ENCODE measurements around the gene EDNRA.
"Not testable (repeated sequence)": the region's sequence is repeated elsewhere in the genome, so short reads cannot be mapped to it uniquely, and the experiment has no call there.

EDNRA gene

DNA sequence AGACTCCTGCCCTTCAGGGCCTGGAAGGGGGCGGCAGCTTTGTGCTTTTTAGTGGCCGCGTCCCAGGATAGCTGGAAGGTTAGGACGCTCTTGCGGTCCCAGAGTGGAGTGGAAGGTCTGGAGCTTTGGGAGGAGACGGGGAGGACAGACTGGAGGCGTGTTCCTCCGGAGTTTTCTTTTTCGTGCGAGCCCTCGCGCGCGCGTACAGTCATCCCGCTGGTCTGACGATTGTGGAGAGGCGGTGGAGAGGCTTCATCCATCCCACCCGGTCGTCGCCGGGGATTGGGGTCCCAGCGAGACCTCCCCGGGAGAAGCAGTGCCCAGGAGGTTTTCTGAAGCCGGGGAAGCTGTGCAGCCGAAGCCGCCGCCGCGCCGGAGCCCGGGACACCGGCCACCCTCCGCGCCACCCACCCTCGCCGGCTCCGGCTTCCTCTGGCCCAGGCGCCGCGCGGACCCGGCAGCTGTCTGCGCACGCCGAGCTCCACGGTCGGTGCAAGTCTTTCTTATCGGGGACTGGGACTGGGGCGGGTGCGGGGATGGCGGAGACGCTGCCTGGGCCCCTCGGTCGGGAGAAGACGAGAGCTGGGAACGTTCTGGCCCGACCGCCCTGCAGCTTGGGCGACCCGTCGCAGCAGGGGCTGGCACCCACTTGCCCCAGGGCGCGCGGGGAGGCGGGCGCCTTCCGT, at the start of gene EDNRA:
Gene EDNRA (plus strand): TSS at position 207 of the 686 bp plus-strand sequence. CDS start 4,585 bp downstream, outside the sequence.
- no peak for DNase-seq (ENCODE audit: low read depth in 2 of 2)

DNA sequence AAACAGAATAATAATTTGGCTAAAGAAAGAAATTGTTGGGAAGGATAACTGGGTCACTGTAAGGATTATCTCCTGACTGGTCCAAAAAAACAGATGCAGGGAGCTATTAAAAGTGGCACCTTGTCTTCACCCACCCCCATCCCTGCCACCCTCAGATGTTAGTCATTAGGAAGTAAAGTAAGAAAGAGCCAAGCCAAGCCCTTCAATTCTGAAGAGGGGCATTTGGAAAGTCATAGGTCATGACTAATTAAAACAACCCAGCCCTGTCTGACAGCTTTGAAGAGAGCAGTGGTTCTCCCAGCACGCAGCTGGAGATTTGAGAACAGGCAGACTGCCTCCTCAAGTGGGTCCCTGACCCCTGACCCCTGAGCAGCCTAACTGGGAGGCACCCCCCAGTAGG, 46.5 kb upstream of the EDNRA start:
- DNase-seq (ENCODE audit: low read depth in 2 of 2), result not testable (repeated sequence)

DNA sequence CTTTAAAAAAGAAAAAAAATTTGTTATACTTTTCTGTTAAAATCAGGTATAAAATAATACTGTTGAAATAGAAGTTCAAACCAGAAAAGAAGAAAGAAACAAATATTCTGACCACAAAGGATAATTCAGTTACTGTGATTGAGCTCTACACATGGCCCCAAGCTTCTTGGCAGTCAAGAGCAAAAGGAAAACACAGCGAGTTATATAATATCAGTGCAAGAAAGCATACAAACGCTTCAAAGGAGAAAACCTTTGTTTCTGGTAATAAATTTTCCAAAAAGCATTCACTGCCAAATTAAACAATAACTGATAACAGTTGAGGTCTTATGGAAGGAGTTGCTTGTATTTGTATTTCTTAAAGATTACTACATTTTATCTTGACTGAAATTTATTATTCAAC, 40.5 kb upstream of the EDNRA start:
- DNase-seq (ENCODE audit: low read depth in 2 of 2), result no peak

DNA sequence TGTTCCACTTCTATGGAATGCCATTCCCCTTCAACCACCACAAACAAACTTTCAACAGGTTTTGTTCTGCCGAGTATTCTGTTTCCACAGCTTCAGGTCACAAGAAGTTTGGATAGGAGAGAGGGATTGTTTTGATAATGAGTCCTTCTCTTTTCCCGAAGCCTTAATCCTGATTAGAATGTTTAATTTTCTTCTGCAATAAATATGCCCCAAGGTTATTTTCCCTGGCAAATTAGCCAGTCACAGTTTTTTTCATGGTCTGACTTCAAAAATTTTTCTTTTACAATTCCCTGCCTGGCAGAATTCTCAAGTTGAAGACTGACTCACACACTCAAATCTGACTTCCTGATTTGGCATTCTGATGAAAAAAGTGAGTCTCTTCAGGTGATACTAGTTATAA, 33.1 kb upstream of the EDNRA start:
- DNase-seq (ENCODE audit: low read depth in 2 of 2), result no peak

DNA sequence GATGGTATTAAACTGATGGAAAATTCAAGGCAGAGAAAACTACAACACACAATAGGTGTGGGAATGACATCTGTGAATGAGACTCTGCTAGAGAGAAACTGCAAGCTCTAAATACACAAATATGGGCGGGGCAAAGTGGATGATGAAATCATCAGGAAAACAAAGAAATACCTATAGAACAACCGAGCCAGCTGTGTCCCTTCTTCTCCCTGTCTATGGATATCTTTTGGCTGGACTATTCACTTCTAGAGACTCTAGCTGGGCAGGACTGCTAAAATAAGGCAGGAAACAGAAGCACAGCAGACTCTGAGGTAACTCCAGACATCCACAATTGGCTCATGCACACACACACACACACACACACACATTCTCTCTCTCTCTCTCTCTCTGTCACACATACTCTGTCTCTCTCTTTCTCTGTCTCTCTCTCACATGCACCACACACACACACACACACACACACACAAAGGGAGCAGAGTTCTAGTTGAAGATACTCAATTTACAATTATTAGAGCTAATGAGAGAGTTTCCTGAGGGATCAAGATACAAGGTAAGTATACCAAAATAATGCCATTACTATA, 27.2 kb upstream of the EDNRA start:
- DNase-seq (ENCODE audit: low read depth in 2 of 2), result no peak

DNA sequence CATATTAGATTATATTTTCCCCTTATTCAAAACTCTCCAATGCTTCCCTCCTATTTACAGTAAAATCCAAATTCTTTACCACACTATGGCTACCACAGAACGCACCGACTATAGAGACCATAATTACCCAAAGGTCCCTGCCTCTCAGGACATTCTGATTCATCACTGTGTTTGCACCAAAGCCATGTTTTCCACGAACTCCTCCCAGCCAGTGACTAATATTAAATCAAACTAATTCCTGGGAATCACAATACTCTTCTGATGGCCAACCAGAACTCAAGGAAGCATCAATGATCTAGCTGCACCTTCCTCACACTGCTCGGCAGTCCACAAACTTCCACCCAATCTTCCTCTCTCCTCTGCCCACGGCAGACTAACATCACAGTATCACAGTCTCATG, 24.2 kb upstream of the EDNRA start:
- DNase-seq (ENCODE audit: low read depth in 2 of 2), result no peak

DNA sequence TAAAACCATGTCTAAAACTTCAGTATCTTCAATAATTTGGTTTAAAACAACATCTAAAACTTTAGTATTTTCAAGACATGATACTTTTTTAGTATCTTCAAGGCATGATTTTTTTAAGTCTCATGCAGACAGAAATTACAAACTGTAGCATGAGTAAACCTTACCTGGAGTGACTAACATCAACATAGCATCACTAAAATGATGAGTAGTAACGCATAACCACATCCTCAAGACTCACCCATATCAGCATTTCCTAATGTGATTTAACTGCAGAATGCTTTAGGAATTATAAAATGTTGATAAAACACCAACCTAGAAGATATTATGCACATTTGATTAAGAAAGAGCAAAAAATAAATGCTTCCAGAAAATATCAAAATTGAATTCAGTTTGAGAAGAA, 19.7 kb upstream of the EDNRA start:
- no peak for DNase-seq (ENCODE audit: low read depth in 2 of 2)

DNA sequence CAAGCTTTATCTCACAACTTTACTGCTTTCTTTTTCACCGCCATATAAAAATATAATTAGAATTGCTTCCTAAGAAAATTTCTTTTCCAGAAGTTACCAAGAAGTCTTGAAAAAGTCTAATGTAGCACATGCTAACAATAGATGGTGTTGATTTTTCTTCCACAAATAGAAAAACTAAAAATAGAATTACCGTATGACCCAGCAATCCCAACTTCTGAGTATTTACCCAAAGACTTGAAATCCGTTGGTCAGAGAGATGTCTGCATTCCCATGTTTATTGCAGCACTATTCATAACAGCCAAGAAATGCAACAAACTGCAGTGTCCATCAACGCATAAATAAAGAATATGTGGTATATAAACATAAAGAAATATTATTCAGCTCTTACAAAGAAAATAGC, 17.8 kb upstream of the EDNRA start:
- no peak for DNase-seq (ENCODE audit: low read depth in 2 of 2)

DNA sequence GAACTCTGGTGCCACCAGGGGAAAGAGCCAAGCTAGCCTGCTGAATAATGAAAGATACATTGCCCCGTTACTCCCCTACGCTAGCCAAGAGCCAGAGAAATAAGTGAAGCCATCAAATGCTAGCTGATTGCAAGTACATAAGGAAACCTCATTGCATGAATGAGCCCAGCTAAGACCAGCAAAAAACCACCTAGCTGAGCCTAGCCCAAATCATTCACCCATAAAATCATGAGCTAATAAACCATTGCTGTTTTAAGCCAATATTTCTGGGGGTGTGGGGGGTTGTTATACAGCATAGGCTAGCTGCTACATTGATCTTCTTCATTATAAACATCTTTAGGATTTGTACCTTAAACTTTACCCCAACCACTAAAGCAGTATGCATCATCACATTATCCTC, 15.4 kb upstream of the EDNRA start:
- no peak for DNase-seq (ENCODE audit: low read depth in 2 of 2)

DNA sequence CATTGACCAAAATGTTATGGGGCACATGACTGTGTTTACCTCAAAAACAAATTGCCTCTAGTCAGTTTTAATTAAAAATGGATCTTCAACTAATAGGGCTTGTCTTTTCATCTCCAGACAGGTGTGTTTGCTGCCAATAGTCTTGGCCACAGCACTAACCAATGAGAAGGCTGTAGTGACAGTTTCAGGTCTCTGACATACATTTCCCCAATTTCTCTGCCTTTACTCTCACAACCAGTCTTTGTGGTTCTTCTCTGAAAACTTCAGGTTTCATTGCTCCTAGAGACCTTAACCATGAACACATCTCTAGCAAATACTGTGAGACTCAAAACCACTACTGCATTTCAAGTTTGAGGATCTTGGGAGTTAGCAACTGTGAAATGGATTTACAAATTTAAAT, 3.5 kb upstream of the EDNRA start:
- no peak for DNase-seq (ENCODE audit: low read depth in 2 of 2)

DNA sequence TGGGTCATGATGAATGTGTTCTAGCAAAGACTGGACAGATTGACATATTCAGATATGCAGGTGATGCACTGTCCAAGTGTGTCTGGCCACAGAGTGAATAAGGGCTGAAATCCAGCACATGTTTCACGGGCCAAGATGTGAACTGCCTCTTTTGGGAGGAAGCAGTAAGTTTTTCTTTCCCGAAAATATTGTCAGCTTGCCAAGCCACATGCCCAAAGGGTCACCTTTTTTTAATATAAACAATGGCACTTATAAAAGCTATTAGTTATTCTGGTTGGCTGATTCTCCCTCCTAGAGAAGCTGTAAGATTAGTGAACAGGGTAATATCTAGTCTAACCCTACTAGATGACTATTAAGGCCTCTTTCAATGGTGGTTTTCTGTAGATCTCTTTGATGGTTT, 1.5 kb upstream of the EDNRA start:
- DNase-seq (ENCODE audit: low read depth in 2 of 2), result no peak

DNA sequence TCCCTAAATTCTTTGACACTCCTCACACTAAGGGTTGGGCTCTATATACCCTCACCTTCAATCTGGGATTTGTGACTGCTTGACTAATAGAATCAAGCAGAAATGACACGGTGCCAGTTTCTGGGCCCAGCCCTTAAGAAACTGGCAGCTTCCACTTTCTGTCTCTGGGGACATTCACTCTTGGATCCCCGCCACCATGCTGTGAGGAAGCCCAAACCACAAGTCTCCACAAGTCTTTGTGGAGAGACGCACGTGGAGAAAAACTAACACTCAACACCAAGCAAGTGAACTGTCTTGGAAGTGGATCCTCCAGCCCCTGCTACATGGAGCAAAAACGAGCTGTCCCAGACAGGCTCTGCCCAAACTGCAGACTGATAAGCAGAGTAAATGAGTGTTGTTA, 1.1 kb upstream of the EDNRA start:
- DNase-seq (ENCODE audit: low read depth in 2 of 2), result no peak

DNA sequence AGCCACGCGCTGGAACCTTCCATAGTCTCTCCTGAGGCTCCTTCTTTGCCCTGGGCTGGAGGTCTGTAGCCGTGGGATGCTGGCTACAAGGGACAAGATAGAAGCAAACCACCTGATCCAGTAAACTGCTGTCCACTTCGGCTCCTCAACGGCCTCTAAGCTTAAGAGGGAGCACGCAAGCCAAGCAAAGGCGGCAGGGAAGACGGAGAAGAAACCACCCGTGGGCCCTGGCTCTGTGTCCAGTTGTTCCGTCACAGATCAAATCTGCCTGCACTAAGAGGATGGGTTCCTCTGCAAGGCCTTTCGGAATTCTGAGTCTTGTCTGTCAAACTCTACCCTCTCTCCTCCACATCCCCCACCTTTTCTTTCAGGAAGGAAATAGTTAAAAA, 401 bp upstream of the EDNRA start:
- DNase-seq (ENCODE audit: low read depth in 2 of 2), result no peak

DNA sequence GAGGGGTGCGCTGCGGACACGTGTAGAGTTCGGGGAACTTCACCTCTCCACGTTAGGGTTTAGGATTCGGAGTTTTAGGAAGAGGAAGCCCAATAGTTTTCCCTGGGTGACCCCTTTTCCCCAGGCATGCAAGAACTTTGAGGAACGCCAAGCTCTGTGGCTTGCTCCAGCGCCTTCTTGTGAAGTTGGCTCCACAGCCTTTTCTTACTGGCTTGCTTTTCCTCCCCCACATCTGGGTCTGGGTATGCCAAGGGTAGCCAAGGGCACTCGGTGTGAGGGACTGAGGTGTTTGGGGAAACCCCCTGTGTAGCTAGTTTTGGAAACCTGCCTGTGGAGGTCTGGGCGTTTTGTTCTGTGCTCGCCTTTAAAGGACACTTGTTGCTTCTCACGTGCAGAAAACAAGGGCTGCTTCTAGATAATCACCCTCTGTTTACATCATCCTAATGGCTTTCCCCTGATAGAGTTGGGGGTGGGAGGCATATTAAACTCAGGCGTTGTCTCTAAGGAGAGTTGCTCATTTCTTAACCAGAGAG, 746 bp downstream of the EDNRA start:
- DNase-seq (ENCODE audit: low read depth in 2 of 2), result no peak

DNA sequence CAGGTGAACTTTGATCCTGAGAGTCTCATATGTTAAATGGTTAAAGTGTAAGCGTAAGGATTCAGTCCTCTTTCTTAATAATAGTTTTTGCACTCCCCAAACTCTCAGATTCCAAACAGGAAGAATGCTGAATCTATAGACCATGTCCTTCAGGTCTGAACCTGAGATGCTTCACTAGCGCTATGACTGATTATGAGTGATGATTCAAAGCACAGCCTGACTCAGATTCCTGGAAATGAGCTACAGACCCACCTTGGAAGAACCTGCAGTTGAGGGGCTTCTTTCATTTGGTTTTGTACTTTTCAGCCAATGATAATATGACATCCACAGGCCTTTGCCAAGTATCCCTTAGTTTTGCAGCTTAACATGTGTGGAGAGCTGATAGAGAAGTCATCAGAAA, 1.4 kb downstream of the EDNRA start:
- no peak for DNase-seq (ENCODE audit: low read depth in 2 of 2)

DNA sequence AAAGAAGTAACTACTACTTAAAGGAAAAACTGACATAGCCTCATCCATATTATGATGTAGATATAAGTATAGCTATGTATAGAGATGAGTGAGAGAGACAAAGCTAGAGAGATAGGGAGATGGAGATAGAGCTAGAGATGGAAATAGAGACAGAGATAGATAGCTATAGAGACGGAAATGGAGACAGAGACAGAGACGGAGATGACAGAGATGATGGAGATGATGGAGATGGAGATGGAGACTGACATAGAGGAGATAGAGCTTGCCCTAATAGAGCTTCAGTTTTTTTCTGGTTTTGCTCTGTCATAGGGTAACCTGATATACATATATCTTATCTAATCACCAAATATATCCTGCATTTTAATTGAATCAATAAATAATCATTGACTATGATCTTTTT, 4.3 kb downstream of the EDNRA start:
- DNase-seq (ENCODE audit: low read depth in 2 of 2), result no peak

DNA sequence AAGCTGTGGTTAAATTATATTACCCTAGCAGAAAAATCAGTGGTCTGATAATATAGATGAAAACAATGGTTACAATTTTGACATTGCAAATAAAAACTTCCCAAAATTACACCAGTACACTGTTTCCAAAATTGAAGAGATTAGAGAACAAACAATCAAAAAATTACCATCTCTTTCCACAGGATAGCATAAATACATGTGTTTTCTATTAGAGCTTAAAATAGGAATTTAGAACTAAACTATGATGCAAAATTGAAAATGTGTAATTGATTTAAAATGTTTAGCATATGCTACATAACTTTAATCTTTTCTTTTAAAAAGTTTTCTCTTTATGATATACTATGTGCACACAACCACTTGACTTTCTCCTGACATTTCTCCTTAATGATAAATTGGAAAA, 6.7 kb downstream of the EDNRA start:
- DNase-seq (ENCODE audit: low read depth in 2 of 2), result no peak

DNA sequence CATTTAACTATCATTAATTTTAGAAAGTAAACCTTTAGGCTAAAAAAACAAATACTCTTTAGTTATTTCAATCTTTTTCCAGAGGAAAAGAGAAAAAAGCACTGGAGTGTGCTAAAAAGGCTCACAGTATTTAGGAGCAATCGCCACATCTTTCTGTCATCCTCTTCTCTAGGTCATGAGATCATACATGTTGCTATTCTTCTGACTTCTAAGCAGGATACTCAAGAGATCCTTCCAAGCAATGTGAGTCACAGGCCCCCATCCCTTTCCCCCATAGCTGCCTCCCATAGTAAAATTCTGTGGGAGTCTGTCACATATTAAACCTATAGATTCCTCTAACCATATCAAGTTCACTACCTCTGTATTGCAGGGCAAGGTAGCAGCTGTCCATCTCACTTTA, 7.7 kb downstream of the EDNRA start:
- no peak for DNase-seq (ENCODE audit: low read depth in 2 of 2)

DNA sequence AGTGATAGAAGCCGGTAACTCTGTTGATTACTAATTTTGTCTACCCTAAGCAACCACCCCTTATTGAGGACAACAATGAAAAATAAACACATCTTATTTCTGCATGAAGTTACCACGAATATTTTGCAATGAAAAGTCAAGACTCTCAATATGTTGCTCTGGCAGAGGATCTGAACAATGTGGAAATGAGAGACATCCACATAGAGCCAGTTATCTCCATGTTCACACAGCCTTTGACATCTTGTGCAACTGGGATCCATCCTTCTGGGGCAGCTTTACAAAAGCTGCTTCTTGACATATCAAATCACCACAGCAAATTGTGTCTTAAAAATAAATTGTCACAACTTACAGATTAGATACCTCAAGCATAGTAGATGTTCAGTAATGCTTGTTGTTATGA, 10.2 kb downstream of the EDNRA start:
- DNase-seq (ENCODE audit: low read depth in 2 of 2), result no peak

DNA sequence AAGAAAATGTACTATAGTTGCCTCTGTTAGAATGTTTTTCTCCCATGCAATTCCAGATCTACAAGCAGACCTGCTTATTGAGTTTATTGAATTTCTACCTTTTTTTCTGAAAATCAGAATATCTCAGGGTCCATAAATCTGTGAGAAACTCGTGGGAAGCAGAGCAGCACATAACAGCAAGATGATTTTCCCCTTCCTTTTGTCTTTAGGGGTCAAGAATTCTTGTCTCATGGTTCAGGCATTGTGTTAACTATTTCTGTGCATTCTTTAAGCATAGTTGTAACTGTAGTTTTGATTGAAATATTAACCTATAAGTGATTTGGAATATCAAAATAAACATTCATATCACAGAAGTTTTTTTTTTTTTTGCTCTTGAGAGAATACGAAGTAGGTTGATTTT, 11.4 kb downstream of the EDNRA start:
- no peak for DNase-seq (ENCODE audit: low read depth in 2 of 2)

DNA sequence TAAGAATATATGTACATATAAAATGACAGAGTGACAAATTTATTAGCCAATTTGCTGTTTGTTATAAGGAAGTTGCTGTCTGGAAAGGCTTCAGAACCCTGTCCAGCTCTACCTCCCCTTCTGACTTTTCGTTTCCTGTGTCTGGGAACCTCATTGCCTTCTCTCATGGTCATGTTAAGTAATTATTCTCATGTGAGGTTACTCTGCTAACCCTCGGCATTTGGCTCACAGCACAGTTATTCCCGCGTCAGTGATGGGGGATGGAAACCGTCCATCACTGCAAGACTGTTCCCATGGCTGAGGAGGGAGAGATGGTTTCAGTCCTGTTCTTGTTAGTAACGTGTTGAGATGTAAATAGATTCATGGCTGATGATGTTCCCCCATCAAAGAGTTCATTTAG, 11.9 kb downstream of the EDNRA start:
- no peak for DNase-seq (ENCODE audit: low read depth in 2 of 2)

DNA sequence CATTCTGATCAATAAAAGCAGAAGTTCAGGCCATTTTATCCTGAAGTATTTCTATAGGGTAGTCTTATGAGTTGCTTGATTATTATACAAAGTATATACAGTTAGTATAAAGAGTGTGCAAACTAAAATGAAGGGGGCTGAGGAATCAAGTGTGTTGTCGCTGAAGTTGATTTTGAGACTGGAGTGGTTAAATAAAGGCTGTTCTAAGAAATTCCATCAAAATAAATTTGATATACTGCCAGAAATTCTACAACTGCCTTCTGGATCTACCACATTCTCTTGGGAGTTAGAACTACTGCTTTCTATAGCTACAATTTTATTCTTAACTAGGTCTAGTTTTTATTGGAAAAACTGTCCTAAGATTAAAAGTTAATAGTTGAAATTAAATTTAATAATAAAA, 12.4 kb downstream of the EDNRA start:
- DNase-seq (ENCODE audit: low read depth in 2 of 2), result no peak

DNA sequence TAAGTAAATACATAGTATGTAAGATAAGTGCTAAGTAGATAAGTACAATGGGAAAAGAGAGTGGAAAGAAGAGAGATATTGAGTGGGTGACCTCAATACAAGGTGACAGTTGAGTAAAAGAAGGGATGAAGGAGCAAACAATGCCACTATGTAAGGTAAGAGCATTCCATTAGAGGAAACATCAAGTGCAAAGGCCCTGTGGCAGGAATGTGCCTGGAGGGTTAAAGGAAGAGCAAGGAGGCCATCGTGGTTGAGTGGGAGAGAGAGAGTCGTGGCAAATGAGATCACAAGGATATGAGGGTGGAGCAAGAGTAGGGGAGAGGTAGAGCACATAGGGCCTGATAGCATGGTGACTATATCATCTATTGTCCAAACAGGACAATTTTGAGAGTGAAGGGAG, 13.4 kb downstream of the EDNRA start:
- DNase-seq (ENCODE audit: low read depth in 2 of 2), result no peak

DNA sequence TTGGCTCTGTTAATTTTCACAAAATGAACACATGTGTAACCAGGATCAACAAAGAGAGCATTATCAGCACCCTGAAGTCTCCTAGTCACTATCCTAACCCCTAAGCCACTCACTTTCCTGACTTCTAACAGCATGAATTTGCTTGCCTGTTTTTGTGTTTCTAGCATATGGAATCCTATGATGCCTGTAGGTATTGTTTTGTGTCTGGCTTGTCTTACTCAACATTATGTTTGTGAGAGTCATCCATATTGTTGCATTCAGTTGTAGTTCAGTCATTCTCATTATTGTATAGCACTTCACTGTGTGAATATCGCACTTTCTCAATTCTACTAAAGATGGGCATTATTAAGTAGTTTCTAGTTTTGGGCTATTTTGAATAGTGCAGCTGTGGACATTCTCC, 15.6 kb downstream of the EDNRA start:
- no peak for DNase-seq (ENCODE audit: low read depth in 2 of 2)
